GM12865 (cell line): Measurements from ENCODE around the gene ARHGAP18.

Experiments
- DNase-seq: peaks from one replicate; pipeline ENCODE4 v3.0.0; 2010; ENCODE audit warnings: low read depth
- H3K4me3 ChIP-seq: 2 replicates; pipeline ENCODE4 v1.5.1; 2011; ENCODE audit warnings: mild to moderate bottlenecking, low read depth, low read length, control low read depth
- TF ChIP-seq, protein P1 (sequence below): IDR thresholded peaks from 2 replicates; pipeline ENCODE4 v1.5.1; 2011; ENCODE audit warnings: low read length, control low read depth, low read depth, inconsistent platforms; ENCODE audit not compliant: insufficient read depth; ENCODE audit errors: missing control alignments

ARHGAP18 gene

DNA sequence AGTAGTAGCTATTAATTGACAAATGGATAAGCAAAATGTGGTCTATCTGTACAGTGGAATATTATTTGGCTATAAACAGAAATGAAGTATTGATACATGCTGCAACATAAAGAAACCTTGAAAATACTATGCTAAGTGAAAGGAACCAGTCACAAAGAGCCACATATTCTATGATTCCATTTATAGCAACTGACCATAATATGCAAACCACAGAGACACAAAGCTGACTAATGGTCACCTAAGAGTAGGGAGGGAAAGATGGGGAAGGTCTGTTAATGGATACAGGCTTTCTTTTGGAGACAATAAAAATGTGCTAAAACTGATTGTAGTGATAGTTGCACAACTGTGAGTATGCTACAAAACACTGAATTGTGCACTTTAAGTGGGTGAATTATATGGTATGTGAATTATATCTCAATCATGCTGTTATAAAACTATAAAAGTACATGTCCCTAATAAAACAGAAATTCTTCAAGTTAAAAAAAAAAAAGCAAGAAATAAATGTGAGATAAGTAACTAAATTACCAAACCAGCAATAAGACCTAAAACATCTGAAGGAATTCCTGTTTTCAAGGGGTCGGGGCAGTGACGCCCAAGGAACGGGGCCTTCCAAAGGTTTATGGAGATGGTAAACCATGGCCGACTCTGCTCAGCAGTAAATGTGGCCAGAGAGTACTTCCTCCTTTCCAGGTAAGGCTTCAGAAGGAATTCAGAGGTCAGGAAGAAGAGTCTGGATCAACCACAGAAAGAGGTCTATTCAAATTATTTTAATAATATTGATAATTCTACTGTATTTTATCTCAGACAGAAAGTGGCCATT is 75.4 kb downstream of the ARHGAP18 start:
- no peak for DNase-seq
- no peak overlapping the region for H3K4me3 ChIP-seq
- TF ChIP-seq, protein P1, sequence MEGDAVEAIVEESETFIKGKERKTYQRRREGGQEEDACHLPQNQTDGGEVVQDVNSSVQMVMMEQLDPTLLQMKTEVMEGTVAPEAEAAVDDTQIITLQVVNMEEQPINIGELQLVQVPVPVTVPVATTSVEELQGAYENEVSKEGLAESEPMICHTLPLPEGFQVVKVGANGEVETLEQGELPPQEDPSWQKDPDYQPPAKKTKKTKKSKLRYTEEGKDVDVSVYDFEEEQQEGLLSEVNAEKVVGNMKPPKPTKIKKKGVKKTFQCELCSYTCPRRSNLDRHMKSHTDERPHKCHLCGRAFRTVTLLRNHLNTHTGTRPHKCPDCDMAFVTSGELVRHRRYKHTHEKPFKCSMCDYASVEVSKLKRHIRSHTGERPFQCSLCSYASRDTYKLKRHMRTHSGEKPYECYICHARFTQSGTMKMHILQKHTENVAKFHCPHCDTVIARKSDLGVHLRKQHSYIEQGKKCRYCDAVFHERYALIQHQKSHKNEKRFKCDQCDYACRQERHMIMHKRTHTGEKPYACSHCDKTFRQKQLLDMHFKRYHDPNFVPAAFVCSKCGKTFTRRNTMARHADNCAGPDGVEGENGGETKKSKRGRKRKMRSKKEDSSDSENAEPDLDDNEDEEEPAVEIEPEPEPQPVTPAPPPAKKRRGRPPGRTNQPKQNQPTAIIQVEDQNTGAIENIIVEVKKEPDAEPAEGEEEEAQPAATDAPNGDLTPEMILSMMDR: no peak

DNA sequence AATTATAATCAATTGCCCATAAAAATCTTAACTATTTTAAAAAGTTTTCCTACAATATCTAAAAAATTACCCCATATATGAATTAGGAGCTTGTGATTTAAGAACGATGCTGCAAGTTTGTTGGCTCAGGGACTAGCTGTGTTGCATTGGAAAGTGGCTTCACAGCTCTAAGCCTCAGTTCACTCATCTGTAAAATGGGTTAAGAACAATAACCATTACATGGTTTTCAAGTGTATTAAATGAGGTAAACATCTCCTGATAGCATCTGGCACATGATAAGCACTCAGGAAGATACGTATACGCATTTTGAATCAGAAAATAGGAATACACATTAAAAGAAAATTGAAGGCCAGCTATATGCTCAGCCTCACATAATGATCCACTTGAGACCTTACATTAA is 76.4 kb downstream of the ARHGAP18 start:
- H3K4me3 ChIP-seq: no peak overlapping the region
- no peak for DNase-seq
- TF ChIP-seq, protein P1: no peak

DNA sequence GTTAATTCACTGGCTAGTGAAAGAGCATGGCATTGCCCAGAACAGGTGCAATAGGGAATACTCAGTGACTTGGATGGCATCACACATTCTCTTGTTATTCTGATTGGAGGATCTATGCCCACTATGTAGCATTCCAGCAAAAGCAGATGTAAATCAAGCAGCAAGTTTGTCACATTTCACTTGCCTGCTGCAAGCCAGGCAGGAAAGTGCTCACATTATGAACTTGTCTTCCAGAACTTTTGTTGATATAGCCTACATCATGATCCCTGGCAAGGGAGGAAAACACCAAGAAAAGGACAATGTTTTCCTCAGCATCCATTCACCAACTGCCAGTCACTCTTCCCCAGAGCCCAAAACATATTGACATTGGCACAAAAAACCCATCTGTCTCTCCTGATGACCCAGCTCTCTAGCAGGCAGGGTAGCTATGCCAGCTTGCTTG is 77.8 kb downstream of the ARHGAP18 start:
- no peak overlapping the region for H3K4me3 ChIP-seq
- TF ChIP-seq, protein P1: no peak

DNA sequence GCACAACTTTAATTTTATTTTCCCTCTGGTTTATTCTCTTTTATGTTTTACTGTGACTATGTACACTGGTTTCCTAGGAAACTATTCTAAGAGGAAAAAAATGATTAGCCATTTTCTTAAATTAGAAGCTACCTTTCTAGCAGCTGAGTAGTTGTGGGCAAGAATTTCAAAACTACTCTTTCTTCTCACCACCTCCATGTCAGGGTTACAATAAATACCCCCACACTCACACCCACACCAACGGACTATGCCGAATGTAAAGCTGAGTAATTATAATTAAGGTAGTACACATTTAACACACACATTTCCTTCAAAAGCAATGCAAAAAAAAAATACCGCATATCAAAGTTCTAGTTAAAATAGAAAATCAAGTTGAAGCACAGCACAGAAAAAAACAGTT is 78.9 kb downstream of the ARHGAP18 start:
- DNase-seq: no peak
- H3K4me3 ChIP-seq: no peak overlapping the region
- TF ChIP-seq, protein P1: no peak

More for the DNA sequence above, 77.8 kb downstream of the ARHGAP18 start:
- no peak for DNase-seq

DNA sequence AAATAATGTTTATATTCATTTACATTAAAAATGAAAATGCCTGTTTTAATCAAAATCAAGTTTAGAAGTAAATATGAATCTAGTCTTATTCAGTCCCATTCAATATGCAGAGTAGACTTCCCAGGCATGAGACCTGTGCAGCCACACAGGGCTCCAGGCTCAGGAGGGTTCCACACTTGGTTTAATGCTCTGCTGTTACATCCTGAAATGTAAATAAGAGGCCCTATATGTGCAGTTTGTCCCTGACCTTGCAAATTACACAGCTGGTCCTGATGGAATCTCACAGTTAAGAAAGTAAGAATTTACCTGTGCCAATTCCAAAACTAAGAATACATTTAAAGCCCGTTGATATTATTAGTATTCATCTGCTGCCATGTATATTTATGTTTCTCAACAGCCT is 79.4 kb downstream of the ARHGAP18 start:
- no peak overlapping the region for H3K4me3 ChIP-seq
- TF ChIP-seq, protein P1: no peak
- no peak for DNase-seq

DNA sequence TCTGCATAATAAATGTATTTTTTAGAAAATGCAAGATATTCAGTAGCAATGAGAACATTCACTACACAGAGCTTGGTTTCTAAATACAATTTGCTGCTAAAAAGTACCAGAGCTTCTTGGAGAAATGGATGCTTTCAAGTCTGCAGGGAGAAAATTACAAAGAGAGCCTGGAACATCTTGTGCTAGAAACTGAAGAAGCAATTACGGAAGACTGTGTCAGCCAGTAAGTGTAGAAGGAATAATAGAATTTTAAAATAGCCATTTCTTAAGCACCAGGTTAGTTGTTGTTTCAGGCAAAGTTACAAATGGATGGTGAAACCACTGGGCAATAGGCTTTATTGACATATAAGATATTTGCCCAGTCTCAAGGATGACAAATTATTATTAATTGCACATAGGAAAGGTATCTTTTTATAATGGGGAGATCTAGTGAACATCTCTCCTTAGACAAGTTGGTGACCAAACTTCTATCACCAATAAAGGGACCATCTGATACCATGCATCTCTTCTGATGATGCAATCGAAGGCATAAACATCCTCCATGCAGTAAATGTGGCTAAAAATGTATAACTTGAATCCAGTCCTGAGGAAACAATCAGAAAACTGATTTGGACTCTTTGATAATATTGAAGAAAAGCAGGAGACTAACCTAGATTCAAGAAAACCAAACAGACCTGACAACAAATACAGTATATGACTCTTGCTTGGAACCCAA is 81.7 kb downstream of the ARHGAP18 start:
- DNase-seq: no peak
- H3K4me3 ChIP-seq: no peak overlapping the region
- TF ChIP-seq, protein P1: no peak
